ENCODE results near the gene PAQR9.

DNA sequence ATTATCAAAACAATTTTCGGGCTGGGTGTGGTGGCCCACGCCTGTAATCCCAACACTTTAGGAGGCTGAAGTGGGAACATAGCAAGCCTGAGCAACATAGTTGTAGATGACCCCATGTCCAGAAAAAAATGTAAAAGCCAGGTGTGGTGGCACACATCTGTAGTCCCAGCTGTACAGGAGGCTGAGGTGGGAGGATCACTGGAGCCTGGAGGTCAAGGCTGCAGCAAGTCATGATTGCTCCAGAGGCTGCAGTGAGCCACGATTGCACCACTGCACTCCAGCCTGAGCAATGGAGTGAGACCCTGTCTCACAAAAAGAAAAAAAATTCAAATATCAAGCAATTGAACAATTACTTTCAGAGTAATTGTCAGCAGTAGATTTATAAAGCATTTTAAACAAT is 8.0 kb upstream of the PAQR9 start:
- TF ChIP-seq BHLHE40 (IDR thresholded peaks at IDR 0.05; ENCODE audit: low read depth, low read length) = no peak
- no peak for TF ChIP-seq EP300 (IDR thresholded peaks at IDR 0.05)
